Panc1 (cell line): ENCODE data around the gene PRAMEF14.
"Not testable (repeated sequence)": the region's sequence is repeated elsewhere in the genome, so short reads cannot be mapped to it uniquely, and the experiment has no call there.

Experiments
- CTCF ChIP-seq: fragments of 450-650 bp; IDR thresholded peaks from 2 replicates; pipeline ENCODE4 v1.5.1; 2017; ENCODE audit warnings: mild to moderate bottlenecking
- POLR2AphosphoS5 ChIP-seq: IDR thresholded peaks from 2 replicates; pipeline ENCODE4 v1.6.1; 2012; ENCODE audit warnings: mild to moderate bottlenecking, low read depth, low read length, moderate library complexity
- SIN3A ChIP-seq: IDR thresholded peaks from 2 replicates; pipeline ENCODE4 v1.6.1; 2012; ENCODE audit warnings: low read depth, mild to moderate bottlenecking, low read length, moderate library complexity, borderline replicate concordance; ENCODE audit not compliant: insufficient read depth
- TCF7L2 ChIP-seq: IDR thresholded peaks from 2 replicates; pipeline ENCODE4 v1.6.1; 2011; ENCODE audit warnings: mild to moderate bottlenecking, low read depth, low read length, inconsistent platforms

- TF ChIP-seq CTCF, POLR2AphosphoS5, TCF7L2, SIN3A: not testable (repeated sequence)
Measured at GRCh38 chr1:13302197-13302596, 44.7 kb downstream of the PRAMEF14 start.
